Testis (tissue), 2 donors: ENCODE results near the gene OR6K6.

ENCODE experiments used
- POLR2A ChIP-seq: fragments of 450-650 bp; IDR thresholded peaks from one replicate; pipeline ENCODE4 v1.6.1; 2017; ENCODE audit warnings: antibody characterized with exemption, mild to moderate bottlenecking, moderate library complexity
- TF ChIP-seq, protein P1 (sequence below), 3 experiments: fragments of 450-650 bp in 2 of 3; fragments of 200-600 bp in 1 of 3; sonication (generic) in 1 of 3; IDR thresholded peaks; one replicate each; pipeline ENCODE4 v1.5.1; 2016 to 2019; ENCODE audit warnings: antibody characterized with exemption in 3 of 3, mild to moderate bottlenecking in 2 of 3, moderate library complexity in 1 of 3

DNA sequence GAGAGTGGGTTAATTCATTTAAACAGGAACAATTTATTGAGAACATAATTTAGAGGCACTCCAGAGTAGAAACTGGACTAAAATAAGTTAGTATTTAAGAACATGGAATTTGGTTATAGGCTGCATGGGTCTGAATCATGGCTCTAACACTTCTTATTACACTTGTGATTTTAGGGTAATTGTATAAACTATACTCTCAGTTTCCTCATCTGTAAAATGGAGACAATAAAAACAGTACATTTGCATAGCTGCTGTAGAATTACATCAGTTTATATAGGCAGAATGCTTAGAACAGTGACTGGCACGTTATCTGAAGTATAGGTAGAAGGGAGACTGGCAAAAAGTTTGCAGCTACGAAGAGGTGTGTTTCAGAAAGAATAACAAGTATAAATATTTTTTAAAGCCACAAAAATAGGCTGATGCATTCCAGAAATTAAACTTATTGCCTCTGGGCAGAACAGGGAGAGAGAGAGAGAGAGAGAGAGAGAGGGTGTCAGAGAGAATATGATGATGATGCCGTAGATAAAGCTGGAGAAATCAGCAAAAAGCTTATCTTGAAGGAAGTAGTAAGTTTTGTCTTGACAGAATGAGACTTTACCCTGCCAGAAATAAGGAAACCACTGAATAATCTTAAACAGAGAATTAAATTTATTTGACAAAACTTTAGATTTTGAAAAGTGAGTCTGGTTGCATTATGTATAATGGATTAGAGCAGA is 25.9 kb upstream of the OR6K6 start:
- TF ChIP-seq, protein P1, sequence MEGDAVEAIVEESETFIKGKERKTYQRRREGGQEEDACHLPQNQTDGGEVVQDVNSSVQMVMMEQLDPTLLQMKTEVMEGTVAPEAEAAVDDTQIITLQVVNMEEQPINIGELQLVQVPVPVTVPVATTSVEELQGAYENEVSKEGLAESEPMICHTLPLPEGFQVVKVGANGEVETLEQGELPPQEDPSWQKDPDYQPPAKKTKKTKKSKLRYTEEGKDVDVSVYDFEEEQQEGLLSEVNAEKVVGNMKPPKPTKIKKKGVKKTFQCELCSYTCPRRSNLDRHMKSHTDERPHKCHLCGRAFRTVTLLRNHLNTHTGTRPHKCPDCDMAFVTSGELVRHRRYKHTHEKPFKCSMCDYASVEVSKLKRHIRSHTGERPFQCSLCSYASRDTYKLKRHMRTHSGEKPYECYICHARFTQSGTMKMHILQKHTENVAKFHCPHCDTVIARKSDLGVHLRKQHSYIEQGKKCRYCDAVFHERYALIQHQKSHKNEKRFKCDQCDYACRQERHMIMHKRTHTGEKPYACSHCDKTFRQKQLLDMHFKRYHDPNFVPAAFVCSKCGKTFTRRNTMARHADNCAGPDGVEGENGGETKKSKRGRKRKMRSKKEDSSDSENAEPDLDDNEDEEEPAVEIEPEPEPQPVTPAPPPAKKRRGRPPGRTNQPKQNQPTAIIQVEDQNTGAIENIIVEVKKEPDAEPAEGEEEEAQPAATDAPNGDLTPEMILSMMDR (IDR thresholded peaks at IDR 0.05), result no peak
- TF ChIP-seq POLR2A, result no peak
